Suprapubic skin (tissue), 4 donors: ENCODE measurements around the gene PDIA3. TPM values are rescaled to one million over a fixed set of nuclear protein-coding genes. Genes with fewer than 3 reads are reported as not detected.
"Not testable (repeated sequence)": the region's sequence is repeated elsewhere in the genome, so short reads cannot be mapped to it uniquely, and the experiment has no call there.

ENCODE experiments used
- DNase-seq, 2 donors: peaks; one replicate each; pipeline ENCODE4 v3.0.0-alpha.2; 2019; ENCODE audit warnings: low spot score in 2 of 2
- H3K27ac ChIP-seq: fragments of 200-600 bp; sonication (generic); one replicate; pipeline ENCODE4 v1.5.1; 2019
- H3K27me3 ChIP-seq: fragments of 200-600 bp; sonication (generic); one replicate; pipeline ENCODE4 v1.5.1; 2019
- H3K36me3 ChIP-seq: fragments of 200-600 bp; sonication (generic); one replicate; pipeline ENCODE4 v1.5.1; 2019
- H3K4me1 ChIP-seq: fragments of 200-600 bp; sonication (generic); one replicate; pipeline ENCODE4 v1.5.1; 2019
- H3K4me3 ChIP-seq: fragments of 200-600 bp; sonication (generic); one replicate; pipeline ENCODE4 v1.5.1; 2019; ENCODE audit warnings: mild to moderate bottlenecking
- H3K9me3 ChIP-seq: fragments of 200-600 bp; sonication (generic); one replicate; pipeline ENCODE4 v1.5.1; 2019
- CTCF ChIP-seq, 2 donors: fragments of 200-600 bp in 1 of 2; fragments of 450-650 bp in 1 of 2; sonication (generic) in 1 of 2; IDR thresholded peaks; one replicate each; pipeline ENCODE4 v1.5.1; 2016 to 2019; ENCODE audit warnings: antibody characterized with exemption in 2 of 2, mild to moderate bottlenecking in 1 of 2, moderate library complexity in 1 of 2
- EP300 ChIP-seq: sonication (generic); formaldehyde crosslinking; IDR thresholded peaks from one replicate; pipeline ENCODE4 v1.6.1; 2017; ENCODE audit warnings: antibody characterized with exemption
- POLR2A ChIP-seq, 2 donors: fragments of 450-650 bp; IDR thresholded peaks; one replicate each; pipeline ENCODE4 v1.6.1; 2017; ENCODE audit warnings: antibody characterized with exemption in 2 of 2, mild to moderate bottlenecking in 2 of 2, moderate library complexity in 2 of 2
- POLR2AphosphoS5 ChIP-seq, 3 donors: sonication (generic); formaldehyde crosslinking; IDR thresholded peaks; one replicate each; pipeline ENCODE4 v1.6.1; 2017; ENCODE audit warnings: antibody characterized with exemption in 3 of 3
- WGBS: methylation state at CpG from one replicate; pipeline ENCODE4 v1.1.5; 2018; 5-methylcytosine and 5-hydroxymethylcytosine counted together
- total RNA-seq, 4 donors: library from RNA; depleted of rRNA; stranded (reverse); fragments of >200 nt; gene quantifications; one replicate each; pipeline ENCODE4 v1.1.0, GENCODE V29; 2016

Gene PDIA3
- total RNA-seq, 4 donors from 2014 or later: 57.1 to 157 (median 100.0) TPM

GRCh38 chr15:43735416-43735815 is 10.8 kb upstream of the PDIA3 start:
- Histone ChIP-seq H3K27me3 (no peaks in the 10 kb centered on the region), H3K9me3 (no peaks in the 10 kb centered on the region), H3K4me3 (no peak overlapping the region), H3K36me3 (no peaks in the 10 kb centered on the region), H3K27ac (no peak overlapping the region), H3K4me1 (no peaks in the 10 kb centered on the region)
- TF ChIP-seq POLR2AphosphoS5 (IDR thresholded peaks at IDR 0.05) (no peak), POLR2A (IDR thresholded peaks at IDR 0.05) (no peak), EP300 (no peak), CTCF (IDR thresholded peaks at IDR 0.05) (no peak)
- WGBS: 91% methylated on average over 6 of the region's 6 CpGs
- no peak for DNase-seq

GRCh38 chr15:43746903-43747309 is 668 bp downstream of the PDIA3 start:
- DNase-seq, H3K9me3 ChIP-seq, H3K36me3 ChIP-seq, H3K27me3 ChIP-seq: not testable (repeated sequence)
- H3K27ac ChIP-seq: peak overlapping the region; percentile 95
- peak overlapping the region; percentile 73 for H3K4me3 ChIP-seq
- H3K4me1 ChIP-seq: peaks cover 47% of the 10 kb centered on the region
- 0% methylated on average over 8 of the region's 12 CpGs for WGBS

- WGBS: 28% methylated on average over 3 of the region's 3 CpGs
- H3K4me1 ChIP-seq: peaks cover 52% of the 10 kb centered on the region
- H3K36me3 ChIP-seq: peaks cover 5% of the 10 kb centered on the region
- no peaks in the 10 kb centered on the region for H3K27me3 ChIP-seq
- no peaks in the 10 kb centered on the region for H3K9me3 ChIP-seq
- H3K4me3 ChIP-seq: no peak overlapping the region
- no peak for TF ChIP-seq CTCF (IDR thresholded peaks at IDR 0.05)
- no peak for TF ChIP-seq POLR2A (IDR thresholded peaks at IDR 0.05)
- TF ChIP-seq EP300: no peak
- no peak for TF ChIP-seq POLR2AphosphoS5 (IDR thresholded peaks at IDR 0.05)
- no peak for DNase-seq
- no peak overlapping the region for H3K27ac ChIP-seq
Observed at GRCh38 chr15:43748376-43748775, 2.1 kb downstream of the PDIA3 start.

- DNase-seq: no peak
Observed at GRCh38 chr15:43749690-43750345, 3.6 kb downstream of the PDIA3 start.

GRCh38 chr15:43751885-43752284 is 5.6 kb downstream of the PDIA3 start:
- Histone ChIP-seq H3K27me3 (no peaks in the 10 kb centered on the region), H3K9me3 (no peaks in the 10 kb centered on the region), H3K4me3 (no peak overlapping the region), H3K36me3 (peaks cover 37% of the 10 kb centered on the region), H3K27ac (no peak overlapping the region), H3K4me1 (peaks cover 48% of the 10 kb centered on the region)
- DNase-seq: no peak
- TF ChIP-seq EP300 (no peak), POLR2A (IDR thresholded peaks at IDR 0.05) (no peak), CTCF (IDR thresholded peaks at IDR 0.05) (no peak), POLR2AphosphoS5 (IDR thresholded peaks at IDR 0.05) (no peak)
- WGBS: 77% methylated on average over 6 of the region's 6 CpGs

More at GRCh38 chr15:43749690-43750345, 3.6 kb downstream of the PDIA3 start:
- Histone ChIP-seq H3K27me3 (no peaks in the 10 kb centered on the region), H3K4me1 (peaks cover 52% of the 10 kb centered on the region), H3K4me3 (peak overlapping the region; percentile 17), H3K36me3 (peaks cover 18% of the 10 kb centered on the region), H3K27ac (no peak overlapping the region), H3K9me3 (no peaks in the 10 kb centered on the region)
- WGBS: 42% methylated on average over 12 of the region's 12 CpGs
- TF ChIP-seq POLR2A (IDR thresholded peaks at IDR 0.05) (no peak), EP300 (no peak), POLR2AphosphoS5 (IDR thresholded peaks at IDR 0.05) (no peak), CTCF (IDR thresholded peaks at IDR 0.05) (no peak)

- no peaks in the 10 kb centered on the region for H3K9me3 ChIP-seq
- peaks cover 94% of the 10 kb centered on the region for H3K36me3 ChIP-seq
- H3K4me1 ChIP-seq: no peaks in the 10 kb centered on the region
- no peak overlapping the region for H3K4me3 ChIP-seq
- no peak for TF ChIP-seq POLR2A (IDR thresholded peaks at IDR 0.05)
- TF ChIP-seq CTCF (IDR thresholded peaks at IDR 0.05): no peak
- TF ChIP-seq EP300: no peak
- no peak for TF ChIP-seq POLR2AphosphoS5 (IDR thresholded peaks at IDR 0.05)
- WGBS: 73% methylated on average over 6 of the region's 6 CpGs
- DNase-seq: no peak
- no peak overlapping the region for H3K27ac ChIP-seq
- no peaks in the 10 kb centered on the region for H3K27me3 ChIP-seq
Observed at GRCh38 chr15:43762824-43763223, 16.6 kb downstream of the PDIA3 start.
